ENCODE data around the gene CRYGN.

GRCh38 chr7:151444632-151445031 lies 4.7 kb upstream of the CRYGN start:
- no peak for TF ChIP-seq POLR2AphosphoS5 (IDR thresholded peaks at IDR 0.05; ENCODE audit: low read depth, low read length)
- TF ChIP-seq TAF1 (IDR thresholded peaks at IDR 0.05; ENCODE audit: low read depth, low read length): no peak
- no peak for TF ChIP-seq POLR2A (IDR thresholded peaks at IDR 0.05; ENCODE audit: low read depth, low read length)
- no peak for TF ChIP-seq PAX5 (IDR thresholded peaks at IDR 0.05; ENCODE audit: insufficient read depth, low read length, severe bottlenecking)
- no peak for TF ChIP-seq POU2F2 (IDR thresholded peaks at IDR 0.05; ENCODE audit: low read depth, low read length)
